SK-N-SH (cell line): ENCODE results near the gene DLL4.

ENCODE experiments used
- EP300 ChIP-seq, 2 experiments: IDR thresholded peaks; 2 replicates each; pipeline versions ENCODE4 v1.4.0 to v1.6.1; 2012; ENCODE audit warnings: borderline replicate concordance in 1 of 2, low read depth in 1 of 2, low read length in 1 of 2
- EZH2phosphoT487 ChIP-seq: fragments of 200-600 bp; sonication (generic); IDR thresholded peaks from 2 replicates; pipeline ENCODE4 v1.6.1; 2017; ENCODE audit warnings: low read depth, mixed run types, mild to moderate bottlenecking, antibody characterized with exemption, moderate library complexity, borderline replicate concordance
- MXI1 ChIP-seq: IDR thresholded peaks from 2 replicates; pipeline ENCODE4 v1.6.1; 2012; ENCODE audit warnings: mild to moderate bottlenecking, low read depth, low read length, improper control_type of control experiment
- POLR2AphosphoS5 ChIP-seq: IDR thresholded peaks from 2 replicates; pipeline ENCODE4 v1.6.1; 2012; ENCODE audit warnings: low read depth, low read length
- RCOR1 ChIP-seq: fragments of 150-350 bp; IDR thresholded peaks from 2 replicates; pipeline ENCODE4 v1.6.1; 2017; ENCODE audit warnings: antibody characterized with exemption, low read length
- SIN3A ChIP-seq: IDR thresholded peaks from 2 replicates; pipeline ENCODE4 v1.6.1; 2012; ENCODE audit warnings: low read depth, mild to moderate bottlenecking, low read length, moderate library complexity, borderline replicate concordance
- SMC3 ChIP-seq: IDR thresholded peaks from 2 replicates; pipeline ENCODE4 v1.6.1; 2012; ENCODE audit warnings: low read depth, low read length, improper control_type of control experiment
- YY1 ChIP-seq: IDR thresholded peaks from 2 replicates; pipeline ENCODE4 v1.4.0; 2012; ENCODE audit warnings: low read depth, mild to moderate bottlenecking
- TF ChIP-seq, protein P1 (sequence below): fragments of 200-600 bp; sonication (generic); IDR thresholded peaks from 2 replicates; pipeline ENCODE4 v1.6.1; 2017; ENCODE audit warnings: antibody characterized with exemption, mild to moderate bottlenecking, moderate library complexity

DNA sequence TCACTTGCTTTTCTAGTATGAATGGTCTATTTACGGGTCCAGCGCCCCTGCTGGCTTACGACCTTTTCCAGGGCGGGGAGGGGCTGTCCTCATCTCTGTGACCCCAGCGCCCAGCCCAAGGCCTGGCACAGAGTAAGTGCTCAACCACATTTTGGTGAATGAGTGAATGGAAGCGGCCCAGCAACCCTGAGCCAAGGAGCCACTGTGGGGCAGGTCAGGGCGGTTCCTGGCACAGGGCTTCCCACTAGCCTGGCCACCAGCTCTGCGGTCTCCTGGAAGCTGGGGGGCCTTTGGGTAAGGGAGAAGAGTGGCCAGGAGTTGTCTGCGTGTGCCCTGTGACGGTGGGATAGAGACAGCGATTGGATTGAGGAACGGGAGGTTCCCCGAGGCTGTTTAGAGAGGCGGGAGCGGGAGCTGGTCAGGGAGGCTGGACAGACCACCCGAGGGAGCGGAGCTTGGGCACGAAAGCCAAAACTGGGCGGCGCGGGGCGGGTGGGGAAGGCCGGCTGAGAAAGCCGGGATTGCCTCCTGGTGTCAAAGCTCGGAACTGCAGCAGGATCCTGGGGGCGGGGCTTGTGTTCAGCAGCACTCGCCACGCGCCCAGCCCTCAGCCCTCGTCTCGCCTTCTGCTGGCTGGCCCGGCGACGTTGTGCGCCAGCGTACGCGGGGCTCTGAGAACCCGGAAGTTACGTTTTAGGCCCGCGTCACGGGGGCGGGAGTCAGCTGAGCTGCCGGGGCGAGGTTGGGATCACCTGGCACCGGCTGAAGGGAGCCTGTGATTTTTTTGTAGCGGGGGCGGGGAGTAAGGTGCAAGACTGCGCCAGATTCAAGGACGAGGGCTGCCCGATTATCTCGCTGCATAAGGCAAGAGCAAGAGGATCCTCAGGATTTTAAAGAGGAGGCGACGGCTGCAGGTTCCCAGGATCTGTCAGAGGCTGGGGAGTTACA is 35.1 kb upstream of the DLL4 start, which contains the start of gene VPS18:
- TF ChIP-seq SIN3A = peak; percentile 90; the same call in 1 of the 2 replicates
- TF ChIP-seq SMC3 = peak; percentile 83
- TF ChIP-seq, protein P1, sequence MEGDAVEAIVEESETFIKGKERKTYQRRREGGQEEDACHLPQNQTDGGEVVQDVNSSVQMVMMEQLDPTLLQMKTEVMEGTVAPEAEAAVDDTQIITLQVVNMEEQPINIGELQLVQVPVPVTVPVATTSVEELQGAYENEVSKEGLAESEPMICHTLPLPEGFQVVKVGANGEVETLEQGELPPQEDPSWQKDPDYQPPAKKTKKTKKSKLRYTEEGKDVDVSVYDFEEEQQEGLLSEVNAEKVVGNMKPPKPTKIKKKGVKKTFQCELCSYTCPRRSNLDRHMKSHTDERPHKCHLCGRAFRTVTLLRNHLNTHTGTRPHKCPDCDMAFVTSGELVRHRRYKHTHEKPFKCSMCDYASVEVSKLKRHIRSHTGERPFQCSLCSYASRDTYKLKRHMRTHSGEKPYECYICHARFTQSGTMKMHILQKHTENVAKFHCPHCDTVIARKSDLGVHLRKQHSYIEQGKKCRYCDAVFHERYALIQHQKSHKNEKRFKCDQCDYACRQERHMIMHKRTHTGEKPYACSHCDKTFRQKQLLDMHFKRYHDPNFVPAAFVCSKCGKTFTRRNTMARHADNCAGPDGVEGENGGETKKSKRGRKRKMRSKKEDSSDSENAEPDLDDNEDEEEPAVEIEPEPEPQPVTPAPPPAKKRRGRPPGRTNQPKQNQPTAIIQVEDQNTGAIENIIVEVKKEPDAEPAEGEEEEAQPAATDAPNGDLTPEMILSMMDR = peak; percentile 73
- peak; percentile 95 for TF ChIP-seq MXI1
- 0 out of 2 replicates have a peak, but pooled peaks have one; percentile 13 for TF ChIP-seq RCOR1
- TF ChIP-seq EP300 (IDR thresholded peaks at IDR 0.05; ENCODE audit: borderline replicate concordance in 1 of 2, low read depth in 1 of 2, low read length in 1 of 2) = 0 out of 4 replicates have a peak, but pooled peaks of 1 of the 2 experiments have one; percentile 11
- no peak for TF ChIP-seq YY1
- no peak for TF ChIP-seq EZH2phosphoT487
- peak; percentile 72 for TF ChIP-seq POLR2AphosphoS5
